HEK293 (cell line): ENCODE data around the gene CDKAL1.
A peak's percentile ranks its signal among the peaks of the same experiment; 100 is the strongest.

Source experiments
- CTCF ChIA-PET: fragments of 350-600 bp; formaldehyde crosslinking; extraction: SDS; loops from one replicate; lab custom pipeline; 2021; ENCODE audit warnings: antibody characterized with exemption; lab: Yijun Ruan, JAX
- POLR2A ChIA-PET: fragments of 300-600 bp; formaldehyde crosslinking; extraction: SDS; loops from one replicate; lab custom pipeline; 2020; ENCODE audit warnings: antibody characterized with exemption, inconsistent platforms; lab: Yijun Ruan, JAX
- H3K27ac ChIP-seq: fragments of 200-500 bp; sonication (Bioruptor generic); 2 replicates; pipeline ENCODE4 v1.5.1; 2014; ENCODE audit warnings: low read depth, low read length, control low read depth, inconsistent platforms; ENCODE audit errors: extremely low read depth
- H3K36me3 ChIP-seq, 2 experiments: fragments of 200-500 bp in 1 of 2; sonication (Bioruptor generic) in 1 of 2; 1 replicate in 1 of 2; 2 replicates in 1 of 2; pipeline ENCODE4 v1.5.1; 2014 to 2017; ENCODE audit warnings: inconsistent platforms in 2 of 2, low read length in 2 of 2; ENCODE audit not compliant: control insufficient read depth in 2 of 2, insufficient read depth in 1 of 2
- H3K4me1 ChIP-seq: fragments of 200-500 bp; sonication (Bioruptor generic); 2 replicates; pipeline ENCODE4 v1.5.1; 2014; ENCODE audit warnings: mild to moderate bottlenecking, low read length, inconsistent platforms; ENCODE audit not compliant: control insufficient read depth, insufficient read depth
- H3K4me3 ChIP-seq: 2 replicates; pipeline ENCODE4 v1.5.1; 2011; ENCODE audit warnings: low read depth, mild to moderate bottlenecking, control low read depth, low read length, moderate library complexity
- H3K9me3 ChIP-seq: fragments of 200-500 bp; sonication (Bioruptor generic); 2 replicates; pipeline ENCODE4 v1.5.1; 2014; ENCODE audit warnings: low read depth, low read length, inconsistent platforms; ENCODE audit not compliant: control insufficient read depth, insufficient read depth
- ZBTB17 ChIP-seq: fragments of 450-650 bp; formaldehyde crosslinking; IDR thresholded peaks from 2 replicates; pipeline ENCODE4 v1.5.1; 2016; ENCODE audit warnings: missing biosample characterization, missing genetic modification characterization
- ZBTB48 ChIP-seq: fragments of 450-650 bp; formaldehyde crosslinking; IDR thresholded peaks from 2 replicates; pipeline ENCODE4 v1.5.1; 2016; ENCODE audit warnings: missing biosample characterization, missing genetic modification characterization
- ZNF121 ChIP-seq: fragments of 450-650 bp; formaldehyde crosslinking; IDR thresholded peaks from 2 replicates; pipeline ENCODE4 v1.5.1; 2016; ENCODE audit warnings: missing biosample characterization, missing genetic modification characterization
- ZNF221 ChIP-seq: fragments of 450-650 bp; formaldehyde crosslinking; IDR thresholded peaks from 2 replicates; pipeline ENCODE4 v1.5.1; 2017; ENCODE audit warnings: missing biosample characterization, missing genetic modification characterization, borderline replicate concordance
- ZNF223 ChIP-seq: fragments of 450-650 bp; formaldehyde crosslinking; IDR thresholded peaks from 2 replicates; pipeline ENCODE4 v1.5.1; 2016; ENCODE audit warnings: missing biosample characterization, missing genetic modification characterization
- ZNF23 ChIP-seq: fragments of 450-650 bp; formaldehyde crosslinking; IDR thresholded peaks from 2 replicates; pipeline ENCODE4 v1.5.1; 2016; ENCODE audit warnings: missing biosample characterization, missing genetic modification characterization, borderline replicate concordance
- ZNF24 ChIP-seq: fragments of 450-650 bp; formaldehyde crosslinking; IDR thresholded peaks from 2 replicates; pipeline ENCODE4 v1.5.1; 2016; ENCODE audit warnings: missing biosample characterization, missing genetic modification characterization
- ZNF510 ChIP-seq: fragments of 450-650 bp; formaldehyde crosslinking; IDR thresholded peaks from 2 replicates; pipeline ENCODE4 v1.5.1; 2018; ENCODE audit warnings: mild to moderate bottlenecking, missing genetic modification characterization, missing biosample characterization; ENCODE audit not compliant: insufficient replicate concordance
- ZNF600 ChIP-seq: fragments of 450-650 bp; formaldehyde crosslinking; IDR thresholded peaks from 2 replicates; pipeline ENCODE4 v1.5.1; 2016; ENCODE audit warnings: missing biosample characterization, missing genetic modification characterization
- ZNF623 ChIP-seq: fragments of 450-650 bp; formaldehyde crosslinking; IDR thresholded peaks from 2 replicates; pipeline ENCODE4 v1.5.1; 2016; ENCODE audit warnings: missing biosample characterization, missing genetic modification characterization
- ZNF626 ChIP-seq: fragments of 450-650 bp; sonication (Bioruptor Pico); formaldehyde crosslinking; IDR thresholded peaks from 2 replicates; pipeline ENCODE4 v1.5.1; 2018; ENCODE audit warnings: missing biosample characterization, missing genetic modification characterization, inconsistent platforms
- ZNF670 ChIP-seq: fragments of 450-650 bp; formaldehyde crosslinking; IDR thresholded peaks from 2 replicates; pipeline ENCODE4 v1.5.1; 2016; ENCODE audit warnings: missing biosample characterization, missing genetic modification characterization, low read depth
- ZNF777 ChIP-seq: fragments of 450-650 bp; formaldehyde crosslinking; IDR thresholded peaks from 2 replicates; pipeline ENCODE4 v1.5.1; 2017; ENCODE audit warnings: missing biosample characterization, missing genetic modification characterization, borderline replicate concordance
- ZNF843 ChIP-seq: fragments of 450-650 bp; formaldehyde crosslinking; IDR thresholded peaks from 2 replicates; pipeline ENCODE4 v1.5.1; 2016; ENCODE audit warnings: missing biosample characterization, missing genetic modification characterization
- ZSCAN16 ChIP-seq: fragments of 450-650 bp; formaldehyde crosslinking; IDR thresholded peaks from 2 replicates; pipeline ENCODE4 v1.5.1; 2016; ENCODE audit warnings: missing biosample characterization, missing genetic modification characterization
- TF ChIP-seq, protein P1 (sequence below): fragments of 450-650 bp; formaldehyde crosslinking; IDR thresholded peaks from 2 replicates; pipeline ENCODE4 v1.5.1; 2016; ENCODE audit warnings: missing biosample characterization, missing genetic modification characterization

Gene CDKAL1

DNA sequence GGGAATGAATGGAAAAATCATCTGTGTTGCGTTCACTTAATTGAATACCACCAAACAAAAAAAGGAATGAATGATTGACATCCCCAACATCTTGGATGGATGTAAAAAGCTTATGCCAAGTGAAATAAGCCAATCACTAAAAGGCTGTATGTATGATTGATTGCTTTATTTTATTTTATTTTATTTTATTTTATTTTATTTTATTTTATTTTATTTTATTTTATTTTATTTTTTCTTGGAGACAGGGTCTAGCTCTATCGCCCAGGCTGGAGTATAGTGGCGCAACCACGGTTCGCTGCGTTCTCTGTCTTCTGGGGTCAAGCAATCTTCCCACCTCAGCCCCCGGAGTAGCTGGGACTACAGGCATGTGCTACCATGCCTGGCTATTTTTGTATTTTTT is 263.3 kb downstream of the CDKAL1 start:
- CTCF ChIA-PET, result interaction anchor here (1.1 kb wide), 1 partner anchor 41 kb away, joined by 4 read pairs; no protein-coding TSS in a partner anchor
- H3K36me3 ChIP-seq, result no peaks in the 10 kb centered on the region
- POLR2A ChIA-PET, result no interaction called here

DNA sequence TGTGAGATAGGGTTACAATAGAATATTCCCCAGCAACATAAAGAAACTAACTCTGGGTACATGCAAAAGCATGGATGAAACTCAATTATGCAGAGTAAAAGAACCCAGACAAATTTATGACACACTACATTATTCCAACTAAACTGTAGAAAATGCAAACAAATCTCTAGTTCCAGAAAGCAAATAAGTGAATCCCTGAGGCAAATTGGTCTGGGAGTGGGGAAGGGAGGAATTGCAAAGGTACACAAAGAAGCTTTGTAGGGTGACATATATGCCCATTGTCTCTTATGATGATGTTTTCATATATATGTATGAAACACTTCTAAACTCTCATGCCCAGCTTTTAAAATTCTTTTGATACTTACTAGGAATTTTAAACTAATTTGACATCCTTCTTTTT is 266.0 kb downstream of the CDKAL1 start:
- Histone ChIP-seq H3K9me3 (no peaks in the 10 kb centered on the region), H3K36me3 (no peaks in the 10 kb centered on the region), H3K27ac (no peak overlapping the region), H3K4me3 (no peak overlapping the region), H3K4me1 (peaks cover 6% of the 10 kb centered on the region)
- TF ChIP-seq ZBTB48 (tag by site-specific recombination) (no peak), ZNF777 (no peak), ZNF24 (tag by site-specific recombination) (no peak), ZNF670 (tag by site-specific recombination) (no peak), ZBTB17 (no peak)
- CTCF ChIA-PET, result interaction anchor here (0.6 kb wide), 3 partner anchors 17 to 251 kb away, joined by 3 to 4 read pairs (median 3); no protein-coding TSS in a partner anchor
- POLR2A ChIA-PET, result no interaction called here

More for the DNA sequence above, 263.3 kb downstream of the CDKAL1 start:
- Histone ChIP-seq H3K27ac (no peak overlapping the region), H3K4me3 (no peak overlapping the region), H3K9me3 (no peaks in the 10 kb centered on the region), H3K4me1 (peaks cover 2% of the 10 kb centered on the region)
- no peak for TF ChIP-seq ZNF626 (tag by site-specific recombination)

DNA sequence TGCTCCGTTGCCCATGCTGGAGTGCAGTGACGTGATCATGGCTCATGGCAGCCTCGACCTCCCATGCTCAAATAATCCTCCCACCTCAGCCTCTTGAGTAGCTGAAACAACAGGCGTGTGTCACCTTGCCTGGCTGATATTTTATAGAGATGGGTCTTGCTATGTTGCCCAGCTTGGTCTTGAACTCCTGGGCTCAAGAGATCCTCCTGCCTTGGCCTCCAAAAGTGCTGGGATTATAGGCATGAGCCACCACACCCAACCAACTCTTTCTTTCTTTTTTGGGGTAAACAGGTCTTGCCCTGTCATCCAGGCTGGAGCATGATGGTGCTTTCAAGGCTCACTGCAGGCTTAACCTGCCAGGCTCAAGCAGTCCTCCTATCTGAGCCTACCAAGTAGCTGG is 266.4 kb downstream of the CDKAL1 start:
- no peak overlapping the region for H3K27ac ChIP-seq
- no peaks in the 10 kb centered on the region for H3K9me3 ChIP-seq
- CTCF ChIA-PET, result interaction anchor here (0.6 kb wide), 1 partner anchor 16 kb away, joined by 4 read pairs; no protein-coding TSS in a partner anchor
- peaks cover 6% of the 10 kb centered on the region for H3K4me1 ChIP-seq
- H3K36me3 ChIP-seq, result no peaks in the 10 kb centered on the region
- 0 out of 2 replicates have a peak, but pooled peaks have one; percentile 46 for TF ChIP-seq ZNF121 (tag by site-specific recombination)
- TF ChIP-seq ZNF23 (tag by site-specific recombination), result no peak
- TF ChIP-seq, all 188 proteins: peak for 1
- POLR2A ChIA-PET, result no interaction called here
- no peak overlapping the region for H3K4me3 ChIP-seq

DNA sequence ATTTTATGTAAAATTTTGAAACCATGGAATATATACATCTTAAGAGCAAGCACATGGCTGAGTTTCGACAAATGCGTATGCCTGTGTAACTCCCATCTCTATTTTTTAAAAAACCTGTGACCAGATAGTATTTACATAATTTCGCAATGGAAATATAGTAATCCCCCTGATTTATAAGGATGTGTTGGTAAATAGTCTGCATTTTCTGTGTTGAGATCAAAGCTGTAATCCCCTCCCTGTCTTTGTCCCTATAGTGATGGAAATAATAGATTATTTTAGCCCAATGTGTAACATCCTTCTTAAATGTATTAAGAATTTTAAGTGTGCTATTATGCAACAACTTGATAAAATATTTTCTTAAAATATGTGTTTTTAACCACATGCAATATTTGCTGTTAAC is 267.3 kb downstream of the CDKAL1 start:
- POLR2A ChIA-PET, result no interaction called here
- Histone ChIP-seq H3K27ac (no peak overlapping the region), H3K4me3 (no peak overlapping the region), H3K36me3 (no peaks in the 10 kb centered on the region), H3K9me3 (no peaks in the 10 kb centered on the region), H3K4me1 (peaks cover 6% of the 10 kb centered on the region)
- CTCF ChIA-PET, result no interaction called here
- no peak for TF ChIP-seq ZNF221 (tag by site-specific recombination)
- no peak for TF ChIP-seq ZNF600 (tag by site-specific recombination)
- no peak for TF ChIP-seq ZNF623 (tag by site-specific recombination)
- TF ChIP-seq ZNF510 (tag by site-specific recombination), result no peak
- TF ChIP-seq ZNF843 (tag by site-specific recombination), result no peak
- no peak for TF ChIP-seq ZNF223
- no peak for TF ChIP-seq ZSCAN16 (tag by site-specific recombination)
- TF ChIP-seq, protein P1, sequence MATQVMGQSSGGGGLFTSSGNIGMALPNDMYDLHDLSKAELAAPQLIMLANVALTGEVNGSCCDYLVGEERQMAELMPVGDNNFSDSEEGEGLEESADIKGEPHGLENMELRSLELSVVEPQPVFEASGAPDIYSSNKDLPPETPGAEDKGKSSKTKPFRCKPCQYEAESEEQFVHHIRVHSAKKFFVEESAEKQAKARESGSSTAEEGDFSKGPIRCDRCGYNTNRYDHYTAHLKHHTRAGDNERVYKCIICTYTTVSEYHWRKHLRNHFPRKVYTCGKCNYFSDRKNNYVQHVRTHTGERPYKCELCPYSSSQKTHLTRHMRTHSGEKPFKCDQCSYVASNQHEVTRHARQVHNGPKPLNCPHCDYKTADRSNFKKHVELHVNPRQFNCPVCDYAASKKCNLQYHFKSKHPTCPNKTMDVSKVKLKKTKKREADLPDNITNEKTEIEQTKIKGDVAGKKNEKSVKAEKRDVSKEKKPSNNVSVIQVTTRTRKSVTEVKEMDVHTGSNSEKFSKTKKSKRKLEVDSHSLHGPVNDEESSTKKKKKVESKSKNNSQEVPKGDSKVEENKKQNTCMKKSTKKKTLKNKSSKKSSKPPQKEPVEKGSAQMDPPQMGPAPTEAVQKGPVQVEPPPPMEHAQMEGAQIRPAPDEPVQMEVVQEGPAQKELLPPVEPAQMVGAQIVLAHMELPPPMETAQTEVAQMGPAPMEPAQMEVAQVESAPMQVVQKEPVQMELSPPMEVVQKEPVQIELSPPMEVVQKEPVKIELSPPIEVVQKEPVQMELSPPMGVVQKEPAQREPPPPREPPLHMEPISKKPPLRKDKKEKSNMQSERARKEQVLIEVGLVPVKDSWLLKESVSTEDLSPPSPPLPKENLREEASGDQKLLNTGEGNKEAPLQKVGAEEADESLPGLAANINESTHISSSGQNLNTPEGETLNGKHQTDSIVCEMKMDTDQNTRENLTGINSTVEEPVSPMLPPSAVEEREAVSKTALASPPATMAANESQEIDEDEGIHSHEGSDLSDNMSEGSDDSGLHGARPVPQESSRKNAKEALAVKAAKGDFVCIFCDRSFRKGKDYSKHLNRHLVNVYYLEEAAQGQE (tag by site-specific recombination), result no peak
